Measurements from ENCODE around the gene SLC44A3.

Gene SLC44A3

DNA sequence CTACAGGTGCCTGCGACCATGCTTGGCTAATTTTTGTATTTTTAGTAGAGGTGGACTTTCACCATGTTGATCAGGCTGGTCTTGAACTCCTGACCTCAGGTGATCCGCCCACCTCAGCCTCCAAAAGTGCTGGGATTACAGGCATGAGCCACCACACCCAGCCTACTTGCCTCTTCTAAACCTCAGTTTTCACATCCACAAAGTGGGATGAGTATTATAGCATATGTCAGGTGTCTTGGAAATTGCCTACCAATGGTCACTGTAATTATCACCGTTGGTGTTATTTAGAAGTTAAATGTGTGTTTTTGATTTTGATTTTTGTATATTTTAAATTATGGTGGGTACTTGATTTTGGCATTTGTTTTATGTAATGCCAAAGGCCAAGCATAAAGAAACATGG is 36.7 kb downstream of the SLC44A3 start:
- Histone ChIP-seq H3K4me3 (replicated peaks; ENCODE audit: low read depth, low read length) (no peak overlapping the region), H3K27me3 (replicated peaks; ENCODE audit: control insufficient read depth, insufficient read depth, low read length) (no peaks in the 10 kb centered on the region), H3K36me3 (ENCODE audit: control insufficient read depth, insufficient read depth, low read length) (no peaks in the 10 kb centered on the region)
- TF ChIP-seq, protein P1, sequence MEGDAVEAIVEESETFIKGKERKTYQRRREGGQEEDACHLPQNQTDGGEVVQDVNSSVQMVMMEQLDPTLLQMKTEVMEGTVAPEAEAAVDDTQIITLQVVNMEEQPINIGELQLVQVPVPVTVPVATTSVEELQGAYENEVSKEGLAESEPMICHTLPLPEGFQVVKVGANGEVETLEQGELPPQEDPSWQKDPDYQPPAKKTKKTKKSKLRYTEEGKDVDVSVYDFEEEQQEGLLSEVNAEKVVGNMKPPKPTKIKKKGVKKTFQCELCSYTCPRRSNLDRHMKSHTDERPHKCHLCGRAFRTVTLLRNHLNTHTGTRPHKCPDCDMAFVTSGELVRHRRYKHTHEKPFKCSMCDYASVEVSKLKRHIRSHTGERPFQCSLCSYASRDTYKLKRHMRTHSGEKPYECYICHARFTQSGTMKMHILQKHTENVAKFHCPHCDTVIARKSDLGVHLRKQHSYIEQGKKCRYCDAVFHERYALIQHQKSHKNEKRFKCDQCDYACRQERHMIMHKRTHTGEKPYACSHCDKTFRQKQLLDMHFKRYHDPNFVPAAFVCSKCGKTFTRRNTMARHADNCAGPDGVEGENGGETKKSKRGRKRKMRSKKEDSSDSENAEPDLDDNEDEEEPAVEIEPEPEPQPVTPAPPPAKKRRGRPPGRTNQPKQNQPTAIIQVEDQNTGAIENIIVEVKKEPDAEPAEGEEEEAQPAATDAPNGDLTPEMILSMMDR (IDR thresholded peaks at IDR 0.05; ENCODE audit: insufficient read depth, low read length, poor library complexity, severe bottlenecking), result no peak
- DNase-seq (ENCODE audit: extremely low read depth, insufficient read length), result no peak

DNA sequence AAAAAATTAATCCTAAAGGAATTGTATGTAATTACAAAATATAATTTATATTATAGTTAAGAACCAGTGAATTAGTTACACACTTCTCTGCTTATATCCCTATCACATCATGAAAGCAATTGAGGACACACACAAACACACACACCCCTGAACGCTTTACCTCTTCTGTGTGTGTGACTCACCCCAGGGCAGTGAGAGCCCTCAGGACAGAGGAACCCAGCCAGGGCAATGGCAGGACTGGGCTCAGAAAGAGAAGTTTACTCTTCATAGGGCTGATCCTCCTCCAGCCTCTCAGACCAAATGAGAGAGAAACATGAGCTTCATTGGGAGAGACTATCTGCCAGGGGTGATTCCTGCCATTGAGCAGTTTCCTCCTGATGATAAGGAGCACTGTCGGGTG is 38.1 kb downstream of the SLC44A3 start:
- DNase-seq (ENCODE audit: extremely low read depth, insufficient read length), result no peak

GRCh38 chr1:94859174-94859573 is 39.0 kb downstream of the SLC44A3 start:
- no peaks in the 10 kb centered on the region for H3K36me3 ChIP-seq (ENCODE audit: control insufficient read depth, insufficient read depth, low read length)
- no peaks in the 10 kb centered on the region; the same call in 1 of the 2 replicates for H3K27me3 ChIP-seq (replicated peaks; ENCODE audit: control insufficient read depth, insufficient read depth, low read length)
- no peak for DNase-seq (ENCODE audit: extremely low read depth, insufficient read length)
- TF ChIP-seq, protein P1 (IDR thresholded peaks at IDR 0.05; ENCODE audit: insufficient read depth, low read length, poor library complexity, severe bottlenecking), result no peak
- no peak overlapping the region for H3K4me3 ChIP-seq (replicated peaks; ENCODE audit: low read depth, low read length)

More for the DNA sequence above, 38.1 kb downstream of the SLC44A3 start:
- Histone ChIP-seq H3K36me3 (ENCODE audit: control insufficient read depth, insufficient read depth, low read length) (no peaks in the 10 kb centered on the region), H3K27me3 (replicated peaks; ENCODE audit: control insufficient read depth, insufficient read depth, low read length) (no peaks in the 10 kb centered on the region; the same call in 1 of the 2 replicates), H3K4me3 (replicated peaks; ENCODE audit: low read depth, low read length) (no peak overlapping the region)
- TF ChIP-seq, protein P1 (IDR thresholded peaks at IDR 0.05; ENCODE audit: insufficient read depth, low read length, poor library complexity, severe bottlenecking), result no peak

DNA sequence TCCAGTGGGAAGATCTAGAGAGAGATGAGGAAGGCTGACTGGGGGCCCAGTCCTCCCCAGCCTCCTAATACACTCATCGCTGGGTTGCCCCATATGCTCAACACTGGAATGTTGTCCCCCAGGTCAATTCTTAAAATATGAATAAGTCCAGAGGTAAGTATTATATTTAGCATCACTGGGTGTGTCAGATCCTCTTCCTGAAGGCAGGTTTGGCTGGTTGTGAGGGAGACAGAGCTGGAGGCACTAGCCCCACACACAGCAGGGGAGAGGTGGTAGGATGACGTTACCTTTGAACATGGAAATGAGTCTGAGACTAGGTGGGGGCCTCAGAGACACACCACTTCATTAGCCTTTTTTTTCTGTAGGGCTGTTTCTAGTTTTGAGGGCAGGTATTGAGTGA is 42.6 kb downstream of the SLC44A3 start:
- no peak for DNase-seq (ENCODE audit: extremely low read depth, insufficient read length)
- Histone ChIP-seq H3K4me3 (replicated peaks; ENCODE audit: low read depth, low read length) (no peak overlapping the region), H3K27me3 (replicated peaks; ENCODE audit: control insufficient read depth, insufficient read depth, low read length) (no peaks in the 10 kb centered on the region; the same call in 1 of the 2 replicates), H3K36me3 (ENCODE audit: control insufficient read depth, insufficient read depth, low read length) (no peaks in the 10 kb centered on the region)
- TF ChIP-seq, protein P1 (IDR thresholded peaks at IDR 0.05; ENCODE audit: insufficient read depth, low read length, poor library complexity, severe bottlenecking), result no peak

DNA sequence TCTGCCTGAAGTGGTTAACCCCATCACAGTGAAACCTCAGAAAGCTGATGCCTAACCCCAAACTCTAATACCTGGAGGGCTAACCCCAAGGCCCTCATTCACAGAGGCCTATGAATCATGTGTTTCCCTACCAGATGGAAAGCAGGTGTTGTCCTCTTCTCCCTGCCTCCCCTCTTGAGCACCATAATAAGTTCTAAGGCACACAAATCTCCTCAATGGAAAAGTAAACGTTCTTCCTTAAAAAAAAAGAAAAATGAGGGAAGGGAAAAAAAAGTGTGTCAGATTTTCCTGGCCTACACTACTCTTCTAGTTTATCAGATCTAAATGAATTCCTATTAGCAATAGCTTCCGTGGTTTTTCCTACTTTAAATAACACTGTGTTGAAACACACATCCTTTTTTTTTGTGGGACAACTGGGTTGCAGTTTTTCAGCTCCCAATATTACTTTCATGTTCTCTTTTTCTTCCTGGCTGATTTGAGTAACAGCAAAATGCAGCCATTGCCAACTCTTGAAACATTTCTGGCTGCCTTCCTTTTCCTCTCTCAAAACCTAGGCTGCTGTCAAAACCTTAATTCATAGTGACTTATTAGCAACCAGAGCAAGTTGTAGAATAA is 43.2 kb downstream of the SLC44A3 start:
- no peaks in the 10 kb centered on the region for H3K36me3 ChIP-seq (ENCODE audit: control insufficient read depth, insufficient read depth, low read length)
- H3K27me3 ChIP-seq (replicated peaks; ENCODE audit: control insufficient read depth, insufficient read depth, low read length), result no peaks in the 10 kb centered on the region; the same call in 1 of the 2 replicates
- TF ChIP-seq, protein P1 (IDR thresholded peaks at IDR 0.05; ENCODE audit: insufficient read depth, low read length, poor library complexity, severe bottlenecking), result no peak
- H3K4me3 ChIP-seq (replicated peaks; ENCODE audit: low read depth, low read length), result no peak overlapping the region
- DNase-seq (ENCODE audit: extremely low read depth, insufficient read length), result no peak

GRCh38 chr1:94863919-94864318 is 43.8 kb downstream of the SLC44A3 start:
- TF ChIP-seq, protein P1 (IDR thresholded peaks at IDR 0.05; ENCODE audit: insufficient read depth, low read length, poor library complexity, severe bottlenecking), result no peak
- no peaks in the 10 kb centered on the region for H3K36me3 ChIP-seq (ENCODE audit: control insufficient read depth, insufficient read depth, low read length)
- H3K4me3 ChIP-seq (replicated peaks; ENCODE audit: low read depth, low read length), result no peak overlapping the region
- no peaks in the 10 kb centered on the region; the same call in 1 of the 2 replicates for H3K27me3 ChIP-seq (replicated peaks; ENCODE audit: control insufficient read depth, insufficient read depth, low read length)
- DNase-seq (ENCODE audit: extremely low read depth, insufficient read length), result no peak

All from GM06990 (cell line).